Inflammatory macrophage treated with lipopolysaccharide for 4 hours (primary cell): ENCODE data around the gene SETD3.

ENCODE experiments used
- DNase-seq: peaks from one replicate; pipeline ENCODE4 v3.0.0-alpha.2; 2020

SETD3 gene

GRCh38 chr14:99481745-99482099, 1.1 kb upstream of the SETD3 start:
- peak; percentile 70 for DNase-seq

- peak; percentile 100 for DNase-seq
Measured at GRCh38 chr14:99480917-99481744, 472 bp upstream of the SETD3 start, which contains the start of gene CCNK. Gene CCNK, plus strand, starts transcription at chr14:99481409. Its CDS starts 11,269 bp downstream, at chr14:99492678.

GRCh38 chr14:99479160-99479905, 1.3 kb downstream of the SETD3 start:
- DNase-seq, result no peak

- no peak for DNase-seq
Measured at GRCh38 chr14:99478128-99478527, 2.5 kb downstream of the SETD3 start.

GRCh38 chr14:99476864-99477263, 3.8 kb downstream of the SETD3 start:
- peak; percentile 88 for DNase-seq

- DNase-seq, result no peak
Measured at GRCh38 chr14:99475660-99476059, 5.0 kb downstream of the SETD3 start.

GRCh38 chr14:99475179-99475578, 5.5 kb downstream of the SETD3 start:
- DNase-seq, result no peak

GRCh38 chr14:99473458-99473857, 7.2 kb downstream of the SETD3 start:
- no peak for DNase-seq

GRCh38 chr14:99472937-99473336, 7.7 kb downstream of the SETD3 start:
- no peak for DNase-seq

GRCh38 chr14:99471731-99472130, 8.9 kb downstream of the SETD3 start:
- no peak for DNase-seq

- DNase-seq, result no peak
Measured at GRCh38 chr14:99468836-99469592, 11.6 kb downstream of the SETD3 start.

GRCh38 chr14:99468081-99468480, 12.6 kb downstream of the SETD3 start:
- no peak for DNase-seq

GRCh38 chr14:99467336-99468078, 13.2 kb downstream of the SETD3 start:
- no peak for DNase-seq

GRCh38 chr14:99466758-99467157, 13.9 kb downstream of the SETD3 start:
- no peak for DNase-seq

GRCh38 chr14:99465288-99465687, 15.4 kb downstream of the SETD3 start:
- DNase-seq, result no peak

GRCh38 chr14:99463974-99464373, 16.7 kb downstream of the SETD3 start:
- DNase-seq, result no peak

- DNase-seq, result peak; percentile 7
Measured at GRCh38 chr14:99462210-99462609, 18.4 kb downstream of the SETD3 start.

- no peak for DNase-seq
Measured at GRCh38 chr14:99461411-99462085, 19.1 kb downstream of the SETD3 start.

- DNase-seq, result no peak
Measured at GRCh38 chr14:99460793-99461192, 19.9 kb downstream of the SETD3 start.

GRCh38 chr14:99459481-99460100, 21.1 kb downstream of the SETD3 start:
- DNase-seq, result no peak

GRCh38 chr14:99454246-99454645, 26.4 kb downstream of the SETD3 start:
- no peak for DNase-seq

- no peak for DNase-seq
Measured at GRCh38 chr14:99452968-99453367, 27.7 kb downstream of the SETD3 start.
